ENCODE results near the gene CDH22. TPM values are rescaled to one million over a fixed set of nuclear protein-coding genes. Genes with fewer than 3 reads are reported as not detected.
A peak's percentile ranks its signal among the peaks of the same experiment; 100 is the strongest.

CDH22 gene
- total RNA-seq, 1 experiment from 2014 or later: not detected

DNA sequence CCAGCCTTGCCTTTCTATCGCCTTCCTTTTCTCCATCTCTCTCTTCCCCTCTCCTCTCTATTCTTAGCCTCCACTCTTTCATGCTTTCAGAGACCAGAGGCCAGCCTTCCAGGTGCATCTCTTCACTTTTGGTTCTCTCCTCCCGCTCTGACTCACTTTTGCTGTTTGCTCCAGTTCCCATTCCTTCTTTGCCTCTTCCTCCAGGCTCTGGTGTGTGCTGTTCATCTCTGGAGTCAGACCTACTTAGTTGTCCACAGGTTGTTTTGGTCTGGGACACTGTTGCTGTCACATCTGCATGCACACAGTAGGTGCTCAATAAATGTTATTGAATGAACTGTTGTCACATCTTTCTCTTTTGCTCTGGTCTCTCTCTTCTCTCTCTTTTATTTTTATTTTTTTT, 1.6 kb upstream of the CDH22 start:
- Histone ChIP-seq H3K36me3 (ENCODE audit: control insufficient read depth, insufficient read depth, low read length) (no peaks in the 10 kb centered on the region; the same call in 1 of the 2 replicates), H3K4me3 (ENCODE audit: low read depth in 2 of 2, low read length in 2 of 2) (no peak overlapping the region), H3K27me3 (ENCODE audit: control insufficient read depth, insufficient read depth, low read length) (peaks cover 44% of the 10 kb centered on the region), H3K27ac (ENCODE audit: low read length) (no peak overlapping the region), H3K4me1 (ENCODE audit: control insufficient read depth, insufficient read depth, low read length) (peaks cover 5% of the 10 kb centered on the region; the same call in 1 of the 2 replicates), H3K9me3 (ENCODE audit: control insufficient read depth, insufficient read depth, low read depth, low read length) (no peaks in the 10 kb centered on the region)
- POLR2A ChIA-PET: no interaction called here
- no peak for TF ChIP-seq POLR2AphosphoS5 (IDR thresholded peaks at IDR 0.05; ENCODE audit: low read depth, low read length)
- TF ChIP-seq TCF7L2 (IDR thresholded peaks at IDR 0.05; ENCODE audit: low read depth, low read length): no peak
- TF ChIP-seq SIN3A (IDR thresholded peaks at IDR 0.05; ENCODE audit: borderline replicate concordance, insufficient read depth, low read depth, low read length): no peak
- TF ChIP-seq, protein P1, sequence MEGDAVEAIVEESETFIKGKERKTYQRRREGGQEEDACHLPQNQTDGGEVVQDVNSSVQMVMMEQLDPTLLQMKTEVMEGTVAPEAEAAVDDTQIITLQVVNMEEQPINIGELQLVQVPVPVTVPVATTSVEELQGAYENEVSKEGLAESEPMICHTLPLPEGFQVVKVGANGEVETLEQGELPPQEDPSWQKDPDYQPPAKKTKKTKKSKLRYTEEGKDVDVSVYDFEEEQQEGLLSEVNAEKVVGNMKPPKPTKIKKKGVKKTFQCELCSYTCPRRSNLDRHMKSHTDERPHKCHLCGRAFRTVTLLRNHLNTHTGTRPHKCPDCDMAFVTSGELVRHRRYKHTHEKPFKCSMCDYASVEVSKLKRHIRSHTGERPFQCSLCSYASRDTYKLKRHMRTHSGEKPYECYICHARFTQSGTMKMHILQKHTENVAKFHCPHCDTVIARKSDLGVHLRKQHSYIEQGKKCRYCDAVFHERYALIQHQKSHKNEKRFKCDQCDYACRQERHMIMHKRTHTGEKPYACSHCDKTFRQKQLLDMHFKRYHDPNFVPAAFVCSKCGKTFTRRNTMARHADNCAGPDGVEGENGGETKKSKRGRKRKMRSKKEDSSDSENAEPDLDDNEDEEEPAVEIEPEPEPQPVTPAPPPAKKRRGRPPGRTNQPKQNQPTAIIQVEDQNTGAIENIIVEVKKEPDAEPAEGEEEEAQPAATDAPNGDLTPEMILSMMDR (IDR thresholded peaks at IDR 0.05): no peak
- TF ChIP-seq, protein P2, sequence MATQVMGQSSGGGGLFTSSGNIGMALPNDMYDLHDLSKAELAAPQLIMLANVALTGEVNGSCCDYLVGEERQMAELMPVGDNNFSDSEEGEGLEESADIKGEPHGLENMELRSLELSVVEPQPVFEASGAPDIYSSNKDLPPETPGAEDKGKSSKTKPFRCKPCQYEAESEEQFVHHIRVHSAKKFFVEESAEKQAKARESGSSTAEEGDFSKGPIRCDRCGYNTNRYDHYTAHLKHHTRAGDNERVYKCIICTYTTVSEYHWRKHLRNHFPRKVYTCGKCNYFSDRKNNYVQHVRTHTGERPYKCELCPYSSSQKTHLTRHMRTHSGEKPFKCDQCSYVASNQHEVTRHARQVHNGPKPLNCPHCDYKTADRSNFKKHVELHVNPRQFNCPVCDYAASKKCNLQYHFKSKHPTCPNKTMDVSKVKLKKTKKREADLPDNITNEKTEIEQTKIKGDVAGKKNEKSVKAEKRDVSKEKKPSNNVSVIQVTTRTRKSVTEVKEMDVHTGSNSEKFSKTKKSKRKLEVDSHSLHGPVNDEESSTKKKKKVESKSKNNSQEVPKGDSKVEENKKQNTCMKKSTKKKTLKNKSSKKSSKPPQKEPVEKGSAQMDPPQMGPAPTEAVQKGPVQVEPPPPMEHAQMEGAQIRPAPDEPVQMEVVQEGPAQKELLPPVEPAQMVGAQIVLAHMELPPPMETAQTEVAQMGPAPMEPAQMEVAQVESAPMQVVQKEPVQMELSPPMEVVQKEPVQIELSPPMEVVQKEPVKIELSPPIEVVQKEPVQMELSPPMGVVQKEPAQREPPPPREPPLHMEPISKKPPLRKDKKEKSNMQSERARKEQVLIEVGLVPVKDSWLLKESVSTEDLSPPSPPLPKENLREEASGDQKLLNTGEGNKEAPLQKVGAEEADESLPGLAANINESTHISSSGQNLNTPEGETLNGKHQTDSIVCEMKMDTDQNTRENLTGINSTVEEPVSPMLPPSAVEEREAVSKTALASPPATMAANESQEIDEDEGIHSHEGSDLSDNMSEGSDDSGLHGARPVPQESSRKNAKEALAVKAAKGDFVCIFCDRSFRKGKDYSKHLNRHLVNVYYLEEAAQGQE (IDR thresholded peaks at IDR 0.05; ENCODE audit: insufficient read depth in 1 of 2, low read depth in 2 of 2, low read length in 1 of 2): no peak
- DNase-seq (ENCODE audit: low read depth, low spot score) (no peak), ATAC-seq (no peak)
- BruUV-seq (replicated peaks): no TSS peak
- in situ Hi-C loops (cut with HindIII; ENCODE audit: low pct_unique_long_range_greater_than_20kb, low sequenced_read_pairs): no loop called here
- intact Hi-C loops (cut with micrococcal nuclease; ENCODE audit: unreplicated experiment): no loop called here
- CTCF ChIA-PET: no interaction called here

DNA sequence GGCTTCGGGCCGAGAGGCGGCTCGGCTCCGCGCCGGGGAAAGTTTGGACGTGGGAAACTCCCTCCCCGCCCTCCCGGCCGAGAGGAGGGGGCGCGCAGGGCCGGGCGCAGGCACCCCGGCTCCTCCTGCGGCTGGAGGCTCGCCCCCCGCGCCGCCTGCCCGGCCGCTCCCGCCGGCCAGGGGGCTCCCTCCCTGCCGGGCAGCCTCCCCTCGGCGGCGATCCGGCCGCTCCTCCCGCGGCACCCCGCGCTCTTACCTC, 370 bp downstream of the CDH22 start:
- in situ Hi-C loops (cut with HindIII; ENCODE audit: low pct_unique_long_range_greater_than_20kb, low sequenced_read_pairs): no loop called here
- peak overlapping the region in 1 of 2 experiments; percentile 39; a peak in 3 of 4 replicates for H3K4me3 ChIP-seq (ENCODE audit: low read depth in 2 of 2, low read length in 2 of 2)
- H3K27ac ChIP-seq (ENCODE audit: low read length): no peak overlapping the region
- BruUV-seq (replicated peaks): no TSS peak
- TF ChIP-seq TCF7L2 (IDR thresholded peaks at IDR 0.05; ENCODE audit: low read depth, low read length): no peak
- TF ChIP-seq SIN3A (IDR thresholded peaks at IDR 0.05; ENCODE audit: borderline replicate concordance, insufficient read depth, low read depth, low read length): no peak
- TF ChIP-seq, protein P1 (IDR thresholded peaks at IDR 0.05): no peak
- TF ChIP-seq, protein P2 (IDR thresholded peaks at IDR 0.05; ENCODE audit: insufficient read depth in 1 of 2, low read depth in 2 of 2, low read length in 1 of 2): no peak
- TF ChIP-seq POLR2AphosphoS5 (IDR thresholded peaks at IDR 0.05; ENCODE audit: low read depth, low read length): no peak
- H3K36me3 ChIP-seq (ENCODE audit: control insufficient read depth, insufficient read depth, low read length): no peaks in the 10 kb centered on the region; the same call in 1 of the 2 replicates
- no peak for ATAC-seq
- ChIA-PET CTCF (interaction anchor here (0.6 kb wide), 1 partner anchor 257 kb away, joined by 3 read pairs; no protein-coding TSS in a partner anchor), POLR2A (no interaction called here)
- no peak for DNase-seq (ENCODE audit: low read depth, low spot score)
- peaks cover 34% of the 10 kb centered on the region for H3K27me3 ChIP-seq (ENCODE audit: control insufficient read depth, insufficient read depth, low read length)
- no peaks in the 10 kb centered on the region for H3K9me3 ChIP-seq (ENCODE audit: control insufficient read depth, insufficient read depth, low read depth, low read length)
- H3K4me1 ChIP-seq (ENCODE audit: control insufficient read depth, insufficient read depth, low read length): peaks cover 5% of the 10 kb centered on the region; the same call in 1 of the 2 replicates
- intact Hi-C loops (cut with micrococcal nuclease; ENCODE audit: unreplicated experiment): no loop called here
